ENCODE measurements around the gene ZNF438.
"Not testable (repeated sequence)": the region's sequence is repeated elsewhere in the genome, so short reads cannot be mapped to it uniquely, and the experiment has no call there.

ZNF438 gene

GRCh38 chr10:30800368-30800767 lies 231.3 kb downstream of the ZNF438 start:
- no peak overlapping the region for H3K27ac ChIP-seq
- TF ChIP-seq CTCF (conservative IDR thresholded peaks at IDR 0.05) = no peak

- H3K27ac ChIP-seq = no peak overlapping the region
- TF ChIP-seq ZFX (IDR thresholded peaks at IDR 0.05) (no peak), CTCF (conservative IDR thresholded peaks at IDR 0.05) (no peak)
Observed at GRCh38 chr10:30798646-30799185, 232.9 kb downstream of the ZNF438 start.

- not testable (repeated sequence) for H3K27ac ChIP-seq
Observed at GRCh38 chr10:30795024-30795423, 236.6 kb downstream of the ZNF438 start.
